Neural progenitor cell (in vitro differentiated cells): ENCODE measurements around the gene DPH5. TPM values are rescaled to one million over a fixed set of nuclear protein-coding genes. Genes with fewer than 3 reads are reported as not detected.

Source experiments
- DNase-seq: peaks from one replicate; pipeline ENCODE4 v3.0.0-alpha.2; 2016; ENCODE audit warnings: low spot score
- H2AFZ ChIP-seq: fragments of 200-600 bp; sonication (generic); replicated peaks from 2 replicates; pipeline ENCODE4 v1.6.1; 2016; ENCODE audit warnings: antibody characterized with exemption
- H3F3A ChIP-seq: fragments of 200-600 bp; sonication (generic); 2 replicates; pipeline ENCODE4 v1.6.1; 2016; ENCODE audit warnings: antibody characterized with exemption, low read depth
- H3K27ac ChIP-seq: fragments of 200-600 bp; sonication (generic); 2 replicates; pipeline ENCODE4 v1.5.1; 2016; ENCODE audit warnings: mild to moderate bottlenecking
- H3K27me3 ChIP-seq: fragments of 200-600 bp; sonication (generic); 2 replicates; pipeline ENCODE4 v1.6.1; 2016; ENCODE audit warnings: mild to moderate bottlenecking, moderate library complexity
- H3K36me3 ChIP-seq: fragments of 200-600 bp; sonication (generic); 2 replicates; pipeline ENCODE4 v1.5.1; 2016
- H3K4me1 ChIP-seq: fragments of 200-600 bp; sonication (generic); 2 replicates; pipeline ENCODE4 v1.6.1; 2016; ENCODE audit warnings: mixed run types
- H3K4me2 ChIP-seq: fragments of 200-600 bp; sonication (generic); 2 replicates; pipeline ENCODE4 v1.6.1; 2016
- H3K4me3 ChIP-seq: fragments of 200-600 bp; sonication (generic); 2 replicates; pipeline ENCODE4 v1.5.1; 2016
- H3K79me2 ChIP-seq: fragments of 200-600 bp; sonication (generic); 2 replicates; pipeline ENCODE4 v1.6.1; 2016; ENCODE audit warnings: low read depth
- H3K9ac ChIP-seq: fragments of 200-600 bp; sonication (generic); 2 replicates; pipeline ENCODE4 v1.6.1; 2016
- H3K9me3 ChIP-seq: fragments of 200-600 bp; sonication (generic); 2 replicates; pipeline ENCODE4 v1.5.1; 2016; ENCODE audit warnings: low read depth
- H4K20me1 ChIP-seq: fragments of 200-600 bp; sonication (generic); 2 replicates; pipeline ENCODE4 v1.6.1; 2016; ENCODE audit warnings: low read depth
- H3K27ac Mint-ChIP-seq: 3 replicates; pipeline ENCODE4 v1.8.0; 2021; ENCODE audit warnings: mixed read lengths
- H3K27me3 Mint-ChIP-seq: 2 replicates; pipeline ENCODE4 v1.8.0; 2022; ENCODE audit warnings: low read depth, mild to moderate bottlenecking, inconsistent platforms, moderate library complexity, mixed read lengths; ENCODE audit not compliant: insufficient read depth
- H3K36me3 Mint-ChIP-seq: 3 replicates; pipeline ENCODE4 v1.8.0; 2021; ENCODE audit warnings: mixed read lengths
- H3K4me1 Mint-ChIP-seq: 3 replicates; pipeline ENCODE4 v1.8.0; 2021; ENCODE audit warnings: mixed read lengths
- H3K4me3 Mint-ChIP-seq: 3 replicates; pipeline ENCODE4 v1.8.0; 2021; ENCODE audit warnings: mild to moderate bottlenecking, moderate library complexity, mixed read lengths
- H3K9me3 Mint-ChIP-seq: 3 replicates; pipeline ENCODE4 v1.8.0; 2020; ENCODE audit warnings: mixed read lengths
- CTCF ChIP-seq: fragments of 200-600 bp; sonication (generic); IDR thresholded peaks from 2 replicates; pipeline ENCODE4 v1.5.1; 2017; ENCODE audit warnings: antibody characterized with exemption, mild to moderate bottlenecking
- EZH2 ChIP-seq: fragments of 200-600 bp; sonication (generic); IDR thresholded peaks from 2 replicates; pipeline ENCODE4 v1.6.1; 2017; ENCODE audit warnings: antibody characterized with exemption, mild to moderate bottlenecking, moderate library complexity
- EZH2phosphoT487 ChIP-seq: fragments of 200-600 bp; sonication (generic); IDR thresholded peaks from 2 replicates; pipeline ENCODE4 v1.6.1; 2017; ENCODE audit warnings: antibody characterized with exemption
- total RNA-seq: library from RNA; depleted of rRNA; stranded (reverse); fragments of >200 nt; gene quantifications from 2 replicates; pipeline ENCODE4 v1.2.3, GENCODE V29; 2015; ENCODE audit warnings: low replicate concordance

The DPH5 gene
- total RNA-seq, 1 donor from 2014 or later: 99.4 TPM

GRCh38 chr1:100960098-100960497, 65.5 kb downstream of the DPH5 start:
- H3K4me1 Mint-ChIP-seq: peaks cover 15% of the 10 kb centered on the region
- H3K4me1 ChIP-seq: peaks cover 14% of the 10 kb centered on the region
- TF ChIP-seq EZH2phosphoT487 (no peak), EZH2 (no peak), CTCF (no peak)
- H3K27me3 ChIP-seq: no peaks in the 10 kb centered on the region
- no peaks in the 10 kb centered on the region for H3K27me3 Mint-ChIP-seq
- H4K20me1 ChIP-seq: no peaks in the 10 kb centered on the region
- H3K27ac Mint-ChIP-seq: no peak overlapping the region
- H3K36me3 Mint-ChIP-seq: peaks cover 18% of the 10 kb centered on the region
- H3K4me3 Mint-ChIP-seq: no peak overlapping the region
- H3K4me3 ChIP-seq: no peak overlapping the region
- H3K9ac ChIP-seq: no peak overlapping the region
- no peaks in the 10 kb centered on the region for H3K9me3 Mint-ChIP-seq
- peaks cover 3% of the 10 kb centered on the region for H3K79me2 ChIP-seq
- peaks cover 1% of the 10 kb centered on the region for H3K36me3 ChIP-seq
- no peak for DNase-seq
- H3F3A ChIP-seq: no peaks in the 10 kb centered on the region
- no peak overlapping the region for H3K4me2 ChIP-seq
- no peak overlapping the region for H3K27ac ChIP-seq
- H3K9me3 ChIP-seq: no peaks in the 10 kb centered on the region
- no peak overlapping the region for H2AFZ ChIP-seq

DNA sequence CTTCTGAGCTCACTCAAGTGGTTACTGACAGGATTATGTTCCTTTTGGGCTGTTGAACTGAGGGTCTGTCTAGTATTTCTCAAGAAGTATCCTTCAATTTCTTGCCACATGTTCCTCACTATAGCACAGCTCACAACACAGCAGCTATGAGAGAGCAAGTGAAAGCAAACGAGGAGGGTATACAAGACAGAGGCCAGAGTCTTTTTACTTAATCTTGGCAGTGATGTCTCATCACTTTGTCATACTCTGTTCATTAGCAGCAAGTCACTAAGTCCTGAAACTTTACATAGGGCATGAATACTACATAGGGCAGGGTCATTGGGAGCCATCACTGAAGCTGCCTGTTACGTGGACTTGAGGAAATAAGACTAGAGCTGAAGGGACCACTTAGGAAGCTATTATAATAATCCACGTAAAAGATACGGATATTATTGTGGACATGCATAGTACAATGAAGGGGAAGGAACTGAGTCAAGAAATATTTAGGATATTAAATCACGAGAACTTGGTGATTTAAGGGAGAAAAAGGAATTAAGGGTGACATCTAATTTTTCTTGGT, 66.0 kb downstream of the DPH5 start:
- no peak overlapping the region for H3K4me2 ChIP-seq
- no peaks in the 10 kb centered on the region for H3K9me3 Mint-ChIP-seq

GRCh38 chr1:100955322-100955721, 70.3 kb downstream of the DPH5 start:
- H3K9me3 Mint-ChIP-seq: no peaks in the 10 kb centered on the region
- no peaks in the 10 kb centered on the region for H4K20me1 ChIP-seq
- H3K36me3 ChIP-seq: peaks cover 2% of the 10 kb centered on the region
- H3K79me2 ChIP-seq: peaks cover 3% of the 10 kb centered on the region
- H3K9ac ChIP-seq: no peak overlapping the region
- H2AFZ ChIP-seq: no peak overlapping the region
- DNase-seq: peak; percentile 63
- H3K27me3 ChIP-seq: no peaks in the 10 kb centered on the region
- peaks cover 30% of the 10 kb centered on the region for H3K4me1 Mint-ChIP-seq
- peak overlapping the region; percentile 63 for H3K4me2 ChIP-seq
- H3K9me3 ChIP-seq: no peaks in the 10 kb centered on the region
- peak overlapping the region; percentile 26 for H3K4me3 ChIP-seq
- H3K27me3 Mint-ChIP-seq: no peaks in the 10 kb centered on the region
- no peak overlapping the region for H3K27ac Mint-ChIP-seq
- H3K4me3 Mint-ChIP-seq: no peak overlapping the region
- H3K36me3 Mint-ChIP-seq: peaks cover 20% of the 10 kb centered on the region
- peaks cover 38% of the 10 kb centered on the region for H3K4me1 ChIP-seq
- peak overlapping the region; percentile 77 for H3K27ac ChIP-seq
- peaks cover 14% of the 10 kb centered on the region for H3F3A ChIP-seq
- TF ChIP-seq EZH2 (no peak), EZH2phosphoT487 (no peak), CTCF (no peak)

More for the DNA sequence above, 66.0 kb downstream of the DPH5 start:
- DNase-seq: no peak
- Histone ChIP-seq H4K20me1 (no peaks in the 10 kb centered on the region), H3K9me3 (no peaks in the 10 kb centered on the region), H3K9ac (no peak overlapping the region), H3K4me3 (no peak overlapping the region), H3K36me3 (peaks cover 2% of the 10 kb centered on the region), H3K79me2 (peaks cover 3% of the 10 kb centered on the region), H3F3A (no peaks in the 10 kb centered on the region), H2AFZ (no peak overlapping the region), H3K4me1 (peaks cover 19% of the 10 kb centered on the region), H3K27ac (no peak overlapping the region), H3K27me3 (no peaks in the 10 kb centered on the region)
- TF ChIP-seq CTCF: no peak
- no peak for TF ChIP-seq EZH2
- no peak for TF ChIP-seq EZH2phosphoT487
- Mint-ChIP-seq H3K4me1 (peaks cover 15% of the 10 kb centered on the region), H3K27ac (no peak overlapping the region), H3K36me3 (peaks cover 18% of the 10 kb centered on the region), H3K27me3 (no peaks in the 10 kb centered on the region), H3K4me3 (no peak overlapping the region)
